Naive B cell (primary cell): Measurements from ENCODE around the gene AZU1. TPM values are rescaled to one million over a fixed set of nuclear protein-coding genes. Genes with fewer than 3 reads are reported as not detected.
A peak's percentile ranks its signal among the peaks of the same experiment; 100 is the strongest.

Experiments used
- ATAC-seq, 2 donors: fragments of 150-1000 bp; cut with Tn5 transposase; 2 replicates each; pipeline ENCODE4 v1.10.0; 2021; ENCODE audit warnings: low read depth in 2 of 2, mild to moderate bottlenecking in 2 of 2, moderate library complexity in 2 of 2
- DNase-seq: peaks from one replicate; pipeline ENCODE4 v3.0.0; 2022
- H3K27ac Mint-ChIP-seq, 6 donors: one replicate each; pipeline ENCODE4 v1.8.0; 2020 to 2022; ENCODE audit warnings: mild to moderate bottlenecking in 6 of 6, mixed read lengths in 6 of 6, moderate library complexity in 5 of 6, inconsistent platforms in 2 of 6
- H3K27me3 Mint-ChIP-seq, 3 donors: one replicate each; pipeline ENCODE4 v1.8.0; 2021 to 2022; ENCODE audit warnings: mixed read lengths in 3 of 3, mild to moderate bottlenecking in 1 of 3
- H3K36me3 Mint-ChIP-seq, 2 donors: one replicate each; pipeline ENCODE4 v1.8.0; 2020 to 2022; ENCODE audit warnings: mixed read lengths in 2 of 2, inconsistent platforms in 1 of 2, mild to moderate bottlenecking in 1 of 2
- H3K4me1 Mint-ChIP-seq, 3 donors: one replicate each; pipeline ENCODE4 v1.8.0; 2020 to 2022; ENCODE audit warnings: mixed read lengths in 3 of 3, inconsistent platforms in 1 of 3, mild to moderate bottlenecking in 1 of 3, moderate library complexity in 1 of 3
- H3K4me3 Mint-ChIP-seq, 8 donors: one replicate each; pipeline ENCODE4 v1.8.0; 2020 to 2022; ENCODE audit warnings: mild to moderate bottlenecking in 8 of 8, mixed read lengths in 8 of 8, moderate library complexity in 8 of 8, inconsistent platforms in 2 of 8
- H3K9me3 Mint-ChIP-seq, 7 donors: one replicate each; pipeline ENCODE4 v1.8.0; 2020 to 2022; ENCODE audit warnings: mixed read lengths in 7 of 7, mild to moderate bottlenecking in 5 of 7, inconsistent platforms in 2 of 7, moderate library complexity in 1 of 7
- polyA plus RNA-seq, 6 donors: library from polyadenylated mRNA; unstranded; fragments of 300-500 nt; fragmentation: Illumina TruSeq; gene quantifications; one replicate each; pipeline ENCODE4 v1.2.3, GENCODE V29; 2021; ENCODE audit warnings: low read depth in 6 of 6

The AZU1 gene
- polyA plus RNA-seq = not detected

GRCh38 chr19:827710-828321 is at the start of gene AZU1:
Gene AZU1 (plus strand): TSS chr19:827837. CDS start chr19:827847, 10 bp downstream.
- ATAC-seq (no peak), DNase-seq (no peak)
- Mint-ChIP-seq H3K36me3 (no peaks in the 10 kb centered on the region), H3K4me3 (no peak within 1 kb of the TSS), H3K27ac (no peak within 1 kb of the TSS), H3K4me1 (peaks cover 0 to 4% (median 0%) of the 10 kb centered on the region in 3 donors), H3K27me3 (peaks cover 0 to 56% (median 17%) of the 10 kb centered on the region in 3 donors), H3K9me3 (no peaks in the 10 kb centered on the region)

- no peaks in the 10 kb centered on the region for H3K4me1 Mint-ChIP-seq
- DNase-seq (no peak), ATAC-seq (no peak)
- H3K27ac Mint-ChIP-seq = peak overlapping the region in 1 of 6 donors; percentile 81
- H3K27me3 Mint-ChIP-seq = peaks cover 0 to 17% (median 0%) of the 10 kb centered on the region in 3 donors
- no peaks in the 10 kb centered on the region for H3K36me3 Mint-ChIP-seq
- H3K4me3 Mint-ChIP-seq = no peak overlapping the region
- peaks cover 0 to 2% (median 0%) of the 10 kb centered on the region in 7 donors for H3K9me3 Mint-ChIP-seq
These were observed 48.6 kb upstream of the AZU1 start for GRCh38 chr19:778910-779653.

- ATAC-seq (no peak), DNase-seq (no peak)
- Mint-ChIP-seq H3K9me3 (peaks cover 0 to 2% (median 0%) of the 10 kb centered on the region in 7 donors), H3K27ac (no peak overlapping the region), H3K4me3 (no peak overlapping the region), H3K36me3 (no peaks in the 10 kb centered on the region), H3K27me3 (peaks cover 0 to 17% (median 0%) of the 10 kb centered on the region in 3 donors), H3K4me1 (no peaks in the 10 kb centered on the region)
These were observed 46.7 kb upstream of the AZU1 start for GRCh38 chr19:780935-781334.

- peaks cover 0 to 17% (median 0%) of the 10 kb centered on the region in 3 donors for H3K27me3 Mint-ChIP-seq
- H3K4me3 Mint-ChIP-seq = no peak overlapping the region
- DNase-seq = no peak
- H3K27ac Mint-ChIP-seq = no peak overlapping the region
- H3K9me3 Mint-ChIP-seq = peaks cover 0 to 2% (median 0%) of the 10 kb centered on the region in 7 donors
- H3K36me3 Mint-ChIP-seq = no peaks in the 10 kb centered on the region
- no peak for ATAC-seq
- H3K4me1 Mint-ChIP-seq = no peaks in the 10 kb centered on the region
These were observed 45.8 kb upstream of the AZU1 start for GRCh38 chr19:781800-782184.

- Mint-ChIP-seq H3K27me3 (peaks cover 0 to 17% (median 0%) of the 10 kb centered on the region in 3 donors), H3K9me3 (peaks cover 0 to 2% (median 0%) of the 10 kb centered on the region in 7 donors), H3K4me3 (peak overlapping the region in 1 of 8 donors; percentile 10), H3K36me3 (no peaks in the 10 kb centered on the region), H3K27ac (no peak overlapping the region), H3K4me1 (no peaks in the 10 kb centered on the region)
- DNase-seq (no peak), ATAC-seq (no peak)
These were observed 45.3 kb upstream of the AZU1 start for GRCh38 chr19:782185-782877.

GRCh38 chr19:782878-783668 is 44.6 kb upstream of the AZU1 start:
- Mint-ChIP-seq H3K4me1 (no peaks in the 10 kb centered on the region), H3K36me3 (no peaks in the 10 kb centered on the region), H3K4me3 (peak overlapping the region in 1 of 8 donors; percentile 10), H3K9me3 (peaks cover 0 to 2% (median 0%) of the 10 kb centered on the region in 7 donors), H3K27me3 (peaks cover 0 to 21% (median 0%) of the 10 kb centered on the region in 3 donors), H3K27ac (no peak overlapping the region)
- ATAC-seq = no peak
- DNase-seq = no peak

GRCh38 chr19:784541-784940 is 43.1 kb upstream of the AZU1 start:
- peaks cover 0 to 2% (median 0%) of the 10 kb centered on the region in 7 donors for H3K9me3 Mint-ChIP-seq
- H3K27ac Mint-ChIP-seq = peak overlapping the region in 1 of 6 donors; percentile 13
- no peak for ATAC-seq
- no peaks in the 10 kb centered on the region for H3K4me1 Mint-ChIP-seq
- H3K4me3 Mint-ChIP-seq = no peak overlapping the region
- no peaks in the 10 kb centered on the region for H3K36me3 Mint-ChIP-seq
- DNase-seq = no peak
- H3K27me3 Mint-ChIP-seq = peaks cover 0 to 26% (median 8%) of the 10 kb centered on the region in 3 donors

GRCh38 chr19:787536-787935 is 40.1 kb upstream of the AZU1 start:
- DNase-seq (no peak), ATAC-seq (no peak)
- Mint-ChIP-seq H3K27me3 (peaks cover 0 to 28% (median 13%) of the 10 kb centered on the region in 3 donors), H3K36me3 (no peaks in the 10 kb centered on the region), H3K9me3 (no peaks in the 10 kb centered on the region), H3K4me3 (no peak overlapping the region), H3K4me1 (no peaks in the 10 kb centered on the region), H3K27ac (no peak overlapping the region)

- H3K4me1 Mint-ChIP-seq = no peaks in the 10 kb centered on the region
- ATAC-seq (no peak), DNase-seq (no peak)
- H3K4me3 Mint-ChIP-seq = no peak overlapping the region
- peaks cover 0 to 28% (median 13%) of the 10 kb centered on the region in 3 donors for H3K27me3 Mint-ChIP-seq
- H3K9me3 Mint-ChIP-seq = no peaks in the 10 kb centered on the region
- H3K27ac Mint-ChIP-seq = no peak overlapping the region
- H3K36me3 Mint-ChIP-seq = no peaks in the 10 kb centered on the region
These were observed 39.0 kb upstream of the AZU1 start for GRCh38 chr19:788686-788982.

GRCh38 chr19:788983-789700 is 38.5 kb upstream of the AZU1 start:
- no peaks in the 10 kb centered on the region for H3K4me1 Mint-ChIP-seq
- H3K27ac Mint-ChIP-seq = no peak overlapping the region
- DNase-seq (no peak), ATAC-seq (no peak)
- H3K4me3 Mint-ChIP-seq = no peak overlapping the region
- no peaks in the 10 kb centered on the region for H3K36me3 Mint-ChIP-seq
- no peaks in the 10 kb centered on the region for H3K9me3 Mint-ChIP-seq
- H3K27me3 Mint-ChIP-seq = peaks cover 0 to 28% (median 13%) of the 10 kb centered on the region in 3 donors

- Mint-ChIP-seq H3K27me3 (peaks cover 0 to 28% (median 13%) of the 10 kb centered on the region in 3 donors), H3K27ac (no peak overlapping the region), H3K36me3 (no peaks in the 10 kb centered on the region), H3K4me3 (no peak overlapping the region), H3K9me3 (no peaks in the 10 kb centered on the region), H3K4me1 (no peaks in the 10 kb centered on the region)
- ATAC-seq (no peak), DNase-seq (no peak)
These were observed 38.0 kb upstream of the AZU1 start for GRCh38 chr19:789701-790060.

GRCh38 chr19:791007-791566 is 36.5 kb upstream of the AZU1 start:
- H3K27ac Mint-ChIP-seq = no peak overlapping the region
- DNase-seq (no peak), ATAC-seq (no peak)
- no peaks in the 10 kb centered on the region for H3K36me3 Mint-ChIP-seq
- no peaks in the 10 kb centered on the region for H3K9me3 Mint-ChIP-seq
- H3K4me1 Mint-ChIP-seq = no peaks in the 10 kb centered on the region
- H3K27me3 Mint-ChIP-seq = peaks cover 0 to 28% (median 13%) of the 10 kb centered on the region in 3 donors
- peak overlapping the region in 1 of 8 donors; percentile 33 for H3K4me3 Mint-ChIP-seq
